ENCODE measurements around the gene CMIP.

CMIP gene

GRCh38 chr16:81473969-81474959 lies 29.7 kb downstream of the CMIP start:
- H3K27ac ChIP-seq: no peak overlapping the region
- no peak for DNase-seq (ENCODE audit: low read depth, low spot score)

DNA sequence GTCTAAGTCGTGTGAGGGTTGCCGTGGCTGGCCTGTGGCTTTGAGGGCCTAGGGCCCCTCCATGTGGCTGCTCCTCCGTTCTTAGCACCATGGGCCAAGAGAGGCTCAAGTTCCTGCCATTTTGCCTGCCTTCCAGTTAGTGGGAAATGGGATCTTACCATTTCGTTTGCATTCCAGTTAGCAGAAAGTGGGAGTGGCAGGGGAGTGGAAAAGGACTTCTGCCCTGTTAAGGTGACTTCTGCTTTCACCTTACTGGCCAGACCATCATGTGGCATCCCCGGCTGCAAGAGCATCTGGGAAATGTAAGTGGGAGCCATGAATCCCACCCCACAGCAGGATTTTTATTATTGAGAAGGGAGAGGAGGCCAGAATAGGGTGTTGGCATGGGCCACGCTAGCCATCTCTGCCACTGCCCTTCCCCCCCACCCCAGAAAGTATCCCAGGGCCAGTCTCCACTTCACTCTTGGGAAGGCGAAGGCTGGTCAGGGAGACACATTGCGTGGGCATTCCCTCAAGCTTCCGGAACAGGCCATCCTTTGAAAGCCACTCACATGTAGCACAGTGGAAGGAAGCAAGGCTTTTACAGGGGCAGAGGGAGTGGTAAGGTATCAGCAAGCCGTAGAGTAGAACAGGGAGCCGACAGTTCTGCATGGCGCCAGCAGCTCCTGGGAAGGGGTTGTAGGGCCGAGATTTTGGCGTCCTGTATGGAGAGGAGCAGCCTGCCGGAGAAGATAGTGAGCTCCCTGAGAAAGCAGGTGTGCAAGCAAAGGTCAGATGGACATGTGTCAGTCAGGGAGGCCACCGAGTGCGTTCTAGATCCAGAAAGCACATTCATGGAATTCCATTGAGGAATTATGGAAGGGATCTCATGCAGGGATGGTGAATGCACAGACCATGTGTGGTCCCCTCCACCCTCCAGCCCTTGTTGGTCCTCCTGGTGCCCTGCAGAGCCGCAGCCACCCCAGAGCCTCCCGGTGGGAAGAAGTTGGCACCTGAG lies 33.4 kb downstream of the CMIP start:
- DNase-seq (ENCODE audit: low read depth, low spot score): no peak

GRCh38 chr16:81478876-81479511 lies 34.4 kb downstream of the CMIP start:
- H3K27ac ChIP-seq: no peak overlapping the region
- no peak for DNase-seq (ENCODE audit: low read depth, low spot score)

More for the DNA sequence above, 33.4 kb downstream of the CMIP start:
- no peak overlapping the region for H3K27ac ChIP-seq

DNA sequence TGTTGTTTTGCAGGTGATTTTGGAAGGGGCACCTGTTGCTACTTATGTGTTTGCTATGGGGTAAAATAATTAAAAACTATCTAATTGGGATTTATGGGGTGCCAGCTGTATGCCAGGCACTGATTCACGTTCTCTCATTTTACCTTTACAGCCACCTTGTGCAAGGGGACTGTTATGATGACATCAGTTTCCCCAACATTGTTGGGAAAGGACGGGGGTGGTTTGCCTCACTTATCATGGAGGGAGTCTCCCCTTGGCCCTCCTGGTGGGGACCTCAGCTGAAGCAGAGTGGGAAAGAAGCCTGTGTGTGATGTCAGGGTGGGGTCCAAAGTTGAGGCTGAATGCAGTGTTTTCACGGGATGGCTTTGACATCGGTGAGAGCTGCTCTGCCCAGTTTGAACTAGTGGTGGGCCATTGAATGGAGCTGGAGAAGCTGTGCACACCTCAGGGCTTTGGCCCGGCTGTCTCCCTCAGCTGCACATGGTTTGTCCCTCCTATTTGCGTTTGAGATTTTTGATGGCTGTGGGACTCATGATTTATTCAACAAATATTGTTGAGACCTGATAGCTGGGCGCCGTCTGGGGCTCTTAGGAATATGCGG lies 36.1 kb downstream of the CMIP start:
- no peak overlapping the region for H3K27ac ChIP-seq

DNA sequence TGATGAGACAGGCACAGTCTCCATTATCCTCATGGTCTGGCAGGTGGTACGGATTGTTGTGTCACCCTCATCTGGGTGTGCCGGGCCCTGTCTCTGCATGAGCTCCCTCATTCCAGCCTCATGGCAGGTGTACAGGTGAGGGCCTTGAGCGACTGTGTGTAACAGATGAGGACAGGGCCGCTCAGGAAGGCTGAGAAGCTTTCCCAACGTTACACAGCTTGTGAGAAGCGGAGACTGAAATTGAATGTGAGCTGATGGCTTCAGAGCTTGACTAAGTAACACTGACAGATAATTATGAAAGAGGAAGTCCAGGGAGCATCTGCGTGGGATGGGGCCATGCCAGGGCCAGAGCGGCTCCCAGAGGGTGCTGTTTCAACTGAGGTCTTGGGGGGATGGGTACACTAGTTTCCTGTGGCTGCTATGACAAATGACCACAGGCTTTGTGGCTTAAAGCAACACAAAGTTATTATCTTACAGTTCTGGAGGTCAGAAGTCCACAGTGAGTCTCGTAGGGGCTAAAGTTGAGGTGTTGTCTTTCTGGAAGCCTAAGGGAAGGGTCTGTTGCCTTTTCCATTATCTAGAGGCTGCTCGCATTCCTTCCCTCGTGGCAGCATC lies 36.7 kb downstream of the CMIP start:
- no peak for DNase-seq (ENCODE audit: low read depth, low spot score)

More for the DNA sequence above, 36.1 kb downstream of the CMIP start:
- no peak for DNase-seq (ENCODE audit: low read depth, low spot score)

GRCh38 chr16:81482329-81483063 lies 37.9 kb downstream of the CMIP start:
- no peak for DNase-seq (ENCODE audit: low read depth, low spot score)
- no peak overlapping the region for H3K27ac ChIP-seq

More for the DNA sequence above, 36.7 kb downstream of the CMIP start:
- H3K27ac ChIP-seq: no peak overlapping the region

- peak overlapping the region; percentile 33 for H3K27ac ChIP-seq
- no peak for DNase-seq (ENCODE audit: low read depth, low spot score)
Measured at GRCh38 chr16:81483064-81483969, 38.7 kb downstream of the CMIP start.

DNA sequence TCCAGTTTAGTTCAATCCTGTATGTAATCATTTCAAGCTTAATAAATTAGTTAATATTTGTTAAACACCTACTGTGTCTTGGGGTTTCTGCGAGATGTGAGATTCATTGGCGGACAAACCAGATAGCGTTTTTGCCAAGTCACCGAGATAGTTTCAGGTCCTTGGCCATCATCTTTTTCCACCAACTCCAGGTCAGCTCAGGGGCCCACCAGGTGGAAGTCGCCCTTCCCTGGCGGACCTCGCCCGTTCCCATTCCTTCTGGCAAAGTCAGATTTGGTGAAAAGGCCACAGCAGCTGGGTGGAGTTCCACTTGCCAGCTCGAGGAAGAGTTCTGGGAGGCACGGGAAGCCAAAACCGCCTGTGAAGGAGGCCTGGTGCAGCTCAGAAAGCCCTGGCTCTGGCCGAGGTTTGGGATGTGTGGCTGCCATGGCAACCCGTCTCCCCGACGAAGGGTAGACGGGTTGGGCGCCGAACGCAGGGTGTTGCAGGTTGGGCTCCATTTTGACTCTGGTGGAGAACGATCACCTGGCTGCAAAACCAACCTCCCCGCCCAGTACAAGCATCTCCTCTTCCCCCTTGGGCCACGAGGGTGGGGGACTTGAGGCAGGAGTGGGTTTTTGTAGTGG lies 39.5 kb downstream of the CMIP start:
- peak overlapping the region; percentile 33 for H3K27ac ChIP-seq
- DNase-seq (ENCODE audit: low read depth, low spot score): no peak

DNA sequence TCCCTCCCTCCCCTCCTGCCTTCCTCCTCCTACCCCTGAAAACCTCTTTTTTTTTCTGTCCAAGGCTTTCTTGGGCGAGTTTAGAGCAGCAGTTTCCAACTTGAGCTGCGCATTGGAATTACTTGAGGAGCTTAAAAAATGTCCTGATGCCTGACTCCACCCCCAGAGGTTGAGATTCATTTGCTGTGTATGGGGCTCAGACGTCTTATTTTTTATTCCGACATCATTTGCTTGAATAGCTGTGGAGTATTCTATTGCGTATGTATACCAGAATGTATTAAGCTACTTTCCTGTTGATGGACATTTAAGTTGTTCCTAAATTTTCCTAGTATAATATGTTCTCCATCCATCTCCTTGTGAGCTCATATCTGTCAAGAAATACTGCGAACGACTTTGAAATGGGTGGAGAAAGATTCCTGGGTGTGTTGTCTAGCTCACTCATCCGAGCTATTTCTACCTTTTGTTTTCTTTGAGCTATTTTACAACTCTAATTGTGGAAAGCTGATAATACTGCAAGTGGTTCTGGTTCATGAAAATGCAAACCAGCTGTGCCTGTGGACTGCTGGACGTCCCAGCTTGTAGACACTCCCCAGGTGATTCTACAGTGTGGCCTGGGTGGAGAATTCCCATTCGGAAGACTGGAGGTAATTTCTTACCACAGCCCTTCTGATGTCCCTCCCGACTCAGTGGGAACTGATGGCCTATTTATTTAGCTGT lies 40.5 kb downstream of the CMIP start:
- H3K27ac ChIP-seq: peak overlapping the region; percentile 33
- no peak for DNase-seq (ENCODE audit: low read depth, low spot score)

DNA sequence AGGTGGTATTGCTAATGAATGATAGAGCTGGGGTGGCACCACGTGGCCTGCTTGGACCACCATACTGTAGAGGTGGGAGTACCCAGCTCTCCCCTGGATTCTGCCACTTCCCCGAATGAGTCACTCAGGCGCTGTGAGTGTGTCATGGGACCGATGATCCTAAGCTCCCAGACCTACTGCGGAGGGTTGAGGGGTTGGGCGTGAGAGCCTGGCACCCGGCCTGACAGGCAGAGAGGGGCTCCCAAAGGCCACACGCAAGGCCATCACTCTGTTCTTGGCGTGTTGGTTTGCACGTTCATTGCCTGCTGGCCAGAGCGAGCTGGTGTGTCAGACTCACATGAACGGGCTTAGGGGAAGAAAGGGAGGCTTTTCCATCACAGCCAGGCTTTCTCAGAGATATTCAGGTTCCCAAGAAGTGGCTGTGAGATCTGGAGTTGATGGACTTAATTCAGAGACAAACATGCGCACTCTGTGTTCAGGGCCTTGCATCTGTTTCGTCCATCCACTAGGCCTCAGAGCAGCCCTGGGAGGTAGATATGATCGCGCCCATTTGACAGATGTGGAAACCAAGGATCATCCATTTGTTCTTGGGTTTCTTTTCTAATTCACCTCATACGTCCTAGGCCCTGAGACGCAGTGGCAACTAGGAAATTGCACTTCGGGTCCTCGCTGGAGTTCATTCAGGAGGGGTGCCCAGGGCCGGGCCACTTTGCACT lies 41.4 kb downstream of the CMIP start:
- H3K27ac ChIP-seq: no peak overlapping the region
- DNase-seq (ENCODE audit: low read depth, low spot score): no peak

GRCh38 chr16:81486540-81487061 lies 42.0 kb downstream of the CMIP start:
- no peak overlapping the region for H3K27ac ChIP-seq

GRCh38 chr16:81487301-81487720 lies 42.7 kb downstream of the CMIP start:
- no peak overlapping the region for H3K27ac ChIP-seq
- no peak for DNase-seq (ENCODE audit: low read depth, low spot score)

More at GRCh38 chr16:81486540-81487061, 42.0 kb downstream of the CMIP start:
- DNase-seq (ENCODE audit: low read depth, low spot score): no peak

GRCh38 chr16:81488687-81489411 lies 44.2 kb downstream of the CMIP start:
- DNase-seq (ENCODE audit: low read depth, low spot score): no peak
- no peak overlapping the region for H3K27ac ChIP-seq

GRCh38 chr16:81489547-81490267 lies 45.1 kb downstream of the CMIP start:
- no peak overlapping the region for H3K27ac ChIP-seq

More at GRCh38 chr16:81489547-81490267, 45.1 kb downstream of the CMIP start:
- no peak for DNase-seq (ENCODE audit: low read depth, low spot score)

Measured in epithelial cell of prostate (primary cell).